ENCODE measurements around the gene CST7. TPM values are rescaled to one million over a fixed set of nuclear protein-coding genes. Genes with fewer than 3 reads are reported as not detected.

The CST7 gene
- total RNA-seq = not detected in 2 replicates

GRCh38 chr20:24948939-24949679 is at the start of gene CST7:
Gene CST7, plus strand, starts transcription at chr20:24949269. Its CDS starts 237 bp downstream, at chr20:24949506.

GRCh38 chr20:24992487-24993205 is 43.6 kb downstream of the CST7 start, which contains the start of gene APMAP:
Gene APMAP, minus strand, starts transcription at chr20:24992751. Its CDS starts 63 bp downstream, at chr20:24992688.

Other genes with a start within 250 kb of the CST7 start
- gene APMAP, start 43.5 kb downstream of the CST7 start, total RNA-seq = 97.7 and 99.6 TPM in 2 replicates
- 1.3 and 1.8 TPM in 2 replicates for gene ACSS1, start 108.9 kb downstream of the CST7 start, total RNA-seq
- gene VSX1, start 132.9 kb downstream of the CST7 start, total RNA-seq = not detected in 2 replicates
- 87.1 and 97.2 TPM in 2 replicates for gene ENTPD6, start 246.4 kb downstream of the CST7 start, total RNA-seq